Measurements from ENCODE around the gene MRGPRF.

DNA sequence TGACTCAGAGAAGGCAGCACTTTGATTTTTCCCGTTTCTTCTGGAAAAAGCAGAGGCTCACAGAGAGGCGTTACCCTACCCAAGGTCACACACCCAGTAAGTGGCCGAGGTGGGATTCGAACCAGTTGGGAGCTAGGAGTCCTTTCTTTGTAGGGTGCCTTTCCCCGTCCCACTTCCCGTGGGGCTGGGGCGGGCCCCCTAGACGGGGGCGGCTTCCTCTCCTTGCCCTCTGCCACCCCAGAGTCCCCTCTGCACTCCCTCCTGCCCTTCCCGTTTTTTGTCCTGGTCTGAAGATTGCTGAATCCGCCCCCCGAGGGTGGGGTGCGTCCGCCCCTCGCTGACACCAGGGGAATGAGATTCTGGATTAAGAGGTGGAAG is 36.4 kb upstream of the MRGPRF start:
- TF ChIP-seq, protein P1, sequence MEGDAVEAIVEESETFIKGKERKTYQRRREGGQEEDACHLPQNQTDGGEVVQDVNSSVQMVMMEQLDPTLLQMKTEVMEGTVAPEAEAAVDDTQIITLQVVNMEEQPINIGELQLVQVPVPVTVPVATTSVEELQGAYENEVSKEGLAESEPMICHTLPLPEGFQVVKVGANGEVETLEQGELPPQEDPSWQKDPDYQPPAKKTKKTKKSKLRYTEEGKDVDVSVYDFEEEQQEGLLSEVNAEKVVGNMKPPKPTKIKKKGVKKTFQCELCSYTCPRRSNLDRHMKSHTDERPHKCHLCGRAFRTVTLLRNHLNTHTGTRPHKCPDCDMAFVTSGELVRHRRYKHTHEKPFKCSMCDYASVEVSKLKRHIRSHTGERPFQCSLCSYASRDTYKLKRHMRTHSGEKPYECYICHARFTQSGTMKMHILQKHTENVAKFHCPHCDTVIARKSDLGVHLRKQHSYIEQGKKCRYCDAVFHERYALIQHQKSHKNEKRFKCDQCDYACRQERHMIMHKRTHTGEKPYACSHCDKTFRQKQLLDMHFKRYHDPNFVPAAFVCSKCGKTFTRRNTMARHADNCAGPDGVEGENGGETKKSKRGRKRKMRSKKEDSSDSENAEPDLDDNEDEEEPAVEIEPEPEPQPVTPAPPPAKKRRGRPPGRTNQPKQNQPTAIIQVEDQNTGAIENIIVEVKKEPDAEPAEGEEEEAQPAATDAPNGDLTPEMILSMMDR (IDR thresholded peaks at IDR 0.05 in 2 of 3, conservative IDR thresholded peaks at IDR 0.05 in 1 of 3; ENCODE audit: borderline replicate concordance in 1 of 3, insufficient read depth in 1 of 3, low read depth in 2 of 3, low read length in 2 of 3) = no peak
- TF ChIP-seq POLR2A (IDR thresholded peaks at IDR 0.05; ENCODE audit: borderline replicate concordance, extremely low read depth, insufficient read depth, insufficient read length) (no peak), POLR2AphosphoS5 (IDR thresholded peaks at IDR 0.05; ENCODE audit: low read depth, low read length) (no peak), RAD21 (IDR thresholded peaks at IDR 0.05; ENCODE audit: low read depth) (no peak), SIN3A (IDR thresholded peaks at IDR 0.05; ENCODE audit: low read depth) (no peak)
